A549 (cell line): Measurements from ENCODE around the gene CDYL2. TPM values are rescaled to one million over a fixed set of nuclear protein-coding genes. Genes with fewer than 3 reads are reported as not detected.

ENCODE experiments used
- ATAC-seq, 2 experiments: fragments of 200-7000 bp in 1 of 2; fragments of >200 bp in 1 of 2; cut with Nextera tagmentation in 1 of 2; cut with Tn5 transposase in 1 of 2; 3 replicates each; pipeline versions ENCODE4 v1.8.0 to v1.9.1; 2018 to 2020; ENCODE audit warnings: mild to moderate bottlenecking in 1 of 2, moderate library complexity in 1 of 2
- CTCF ChIA-PET: fragments of 300-600 bp; sonication (Branson Sonifier 250); formaldehyde crosslinking; extraction: SDS; loops from one replicate; lab custom pipeline; 2021; ENCODE audit warnings: antibody characterized with exemption, inconsistent platforms; lab: Yijun Ruan, JAX
- POLR2A ChIA-PET: fragments of 350-600 bp; formaldehyde crosslinking; extraction: SDS; loops from one replicate; lab custom pipeline; 2021; ENCODE audit warnings: antibody characterized with exemption, inconsistent platforms; lab: Yijun Ruan, JAX
- DNase-seq, 2 experiments: peaks; one replicate each; pipeline versions ENCODE4 v3.0.0 to v3.0.0-alpha.2; 2011 to 2016; ENCODE audit warnings: low read depth in 1 of 2, low spot score in 1 of 2
- FAIRE-seq: peaks from 2 replicates; lab custom pipeline; 2011; peaks lifted over from hg19 to GRCh38; lab: Jason Lieb, UNC
- H3K27ac ChIP-seq, 2 experiments: fragments of >200 bp; sonication (Bioruptor Twin); formaldehyde crosslinking; 3 replicates each; pipeline ENCODE4 v1.5.1; 2016 to 2017
- H3K4me1 ChIP-seq: fragments of >200 bp; sonication (Bioruptor Twin); formaldehyde crosslinking; 3 replicates; pipeline ENCODE4 v1.6.1; 2016
- H3K4me2 ChIP-seq: fragments of >200 bp; sonication (Bioruptor Twin); formaldehyde crosslinking; 3 replicates; pipeline ENCODE4 v1.6.1; 2016
- H3K4me3 ChIP-seq: fragments of >200 bp; sonication (Bioruptor Twin); formaldehyde crosslinking; 3 replicates; pipeline ENCODE4 v1.5.1; 2016
- H3K9me3 ChIP-seq: fragments of >200 bp; sonication (Bioruptor Twin); formaldehyde crosslinking; 3 replicates; pipeline ENCODE4 v1.6.1; 2016
- BHLHE40 ChIP-seq: IDR thresholded peaks from 2 replicates; pipeline ENCODE4 v1.6.1; 2012; ENCODE audit warnings: low read depth, low read length, inconsistent platforms
- CBX8 ChIP-seq: fragments of 200-600 bp; sonication (generic); IDR thresholded peaks from 2 replicates; pipeline ENCODE4 v1.6.1; 2016
- E2F6 ChIP-seq: IDR thresholded peaks from 2 replicates; pipeline ENCODE4 v1.6.1; 2012; ENCODE audit warnings: low read depth, borderline replicate concordance
- EHF ChIP-seq: fragments of 250-450 bp; sonication (Bioruptor Pico); IDR thresholded peaks from 2 replicates; pipeline ENCODE4 v1.5.0; 2020; ENCODE audit warnings: mild to moderate bottlenecking
- EP300 ChIP-seq, 2 experiments: fragments of >200 bp; sonication (Bioruptor Twin); formaldehyde crosslinking; IDR thresholded peaks; 2 replicates in 1 of 2; 3 replicates in 1 of 2; pipeline ENCODE4 v1.6.1; 2016 to 2017
- ESRRA ChIP-seq: fragments of 150-350 bp; IDR thresholded peaks from 2 replicates; pipeline ENCODE4 v1.6.1; 2014; ENCODE audit warnings: mild to moderate bottlenecking, low read length, borderline replicate concordance
- HEYL ChIP-seq: fragments of 250-450 bp; sonication (Bioruptor Pico); IDR thresholded peaks from 2 replicates; pipeline ENCODE4 v1.8.0; 2021; ENCODE audit warnings: mild to moderate bottlenecking, moderate library complexity
- HOXA7 ChIP-seq: fragments of 250-450 bp; sonication (Bioruptor Pico); IDR thresholded peaks from 2 replicates; pipeline ENCODE4 v1.5.0; 2020; ENCODE audit warnings: mild to moderate bottlenecking, moderate library complexity
- JUN ChIP-seq, 2 experiments: fragments of >200 bp; sonication (Bioruptor Twin); formaldehyde crosslinking; IDR thresholded peaks; 2 replicates in 1 of 2; 3 replicates in 1 of 2; pipeline ENCODE4 v1.6.1; 2016 to 2017
- JUNB ChIP-seq: fragments of >200 bp; sonication (Bioruptor Twin); formaldehyde crosslinking; IDR thresholded peaks from 2 replicates; pipeline ENCODE4 v1.6.1; 2016
- MAFK ChIP-seq: fragments of 450-650 bp; IDR thresholded peaks from 2 replicates; pipeline ENCODE4 v1.6.1; 2014; ENCODE audit not compliant: partially characterized antibody
- MAX ChIP-seq: IDR thresholded peaks from 2 replicates; pipeline ENCODE4 v1.6.1; 2012
- NFE2L2 ChIP-seq: fragments of 150-350 bp; conservative IDR thresholded peaks from 2 replicates; pipeline ENCODE4 v1.6.1; 2014; ENCODE audit warnings: low read length
- NPAS2 ChIP-seq: fragments of 250-450 bp; sonication (Bioruptor Pico); IDR thresholded peaks from 2 replicates; pipeline ENCODE4 v1.8.0; 2022; ENCODE audit warnings: mild to moderate bottlenecking, moderate library complexity, borderline replicate concordance
- NR3C1 ChIP-seq: fragments of >200 bp; sonication (Bioruptor Twin); formaldehyde crosslinking; IDR thresholded peaks from 3 replicates; pipeline ENCODE4 v1.6.1; 2017
- PHF8 ChIP-seq: fragments of 200-600 bp; sonication (generic); IDR thresholded peaks from 2 replicates; pipeline ENCODE4 v1.6.1; 2016; ENCODE audit warnings: low read depth, mild to moderate bottlenecking, antibody characterized with exemption, moderate library complexity, borderline replicate concordance
- POLR2A ChIP-seq: IDR thresholded peaks from 2 replicates; pipeline ENCODE4 v1.6.1; 2012; ENCODE audit warnings: mild to moderate bottlenecking, low read length
- POLR2AphosphoS2 ChIP-seq: conservative IDR thresholded peaks from 2 replicates; pipeline ENCODE4 v1.6.1; 2012; ENCODE audit warnings: low read length, improper control_type of control experiment, inconsistent platforms
- RAD21 ChIP-seq, 2 experiments: fragments of >200 bp in 1 of 2; sonication (Bioruptor Twin) in 1 of 2; formaldehyde crosslinking in 1 of 2; IDR thresholded peaks in 1 of 2; conservative IDR thresholded peaks in 1 of 2; 2 replicates in 1 of 2; 3 replicates in 1 of 2; pipeline ENCODE4 v1.6.1; 2012 to 2018; ENCODE audit warnings: inconsistent platforms in 1 of 2
- RARB ChIP-seq: fragments of 250-450 bp; sonication (Bioruptor Pico); IDR thresholded peaks from 2 replicates; pipeline ENCODE4 v1.8.0; 2021; ENCODE audit warnings: mild to moderate bottlenecking, moderate library complexity
- RFX5 ChIP-seq: fragments of 450-650 bp; IDR thresholded peaks from 2 replicates; pipeline ENCODE4 v1.7.1; 2014; ENCODE audit warnings: antibody characterized with exemption, mild to moderate bottlenecking, moderate library complexity
- TFCP2L1 ChIP-seq: fragments of 250-450 bp; sonication (Bioruptor Pico); IDR thresholded peaks from 2 replicates; pipeline ENCODE4 v1.5.0; 2021; ENCODE audit warnings: mild to moderate bottlenecking
- ZC3H11A ChIP-seq: fragments of 450-650 bp; IDR thresholded peaks from 2 replicates; pipeline ENCODE4 v1.6.1; 2014; ENCODE audit warnings: antibody characterized with exemption, mild to moderate bottlenecking
- ZSCAN20 ChIP-seq: fragments of 250-450 bp; sonication (Bioruptor Pico); IDR thresholded peaks from 2 replicates; pipeline ENCODE4 v1.8.0; 2022; ENCODE audit warnings: mild to moderate bottlenecking, moderate library complexity
- WGBS: methylation state at CpG from one replicate; pipeline ENCODE4 v1.1.6; 2017; ENCODE audit errors: missing lambda C conversion rate; 5-methylcytosine and 5-hydroxymethylcytosine counted together
- polyA plus RNA-seq, 4 experiments: library from polyadenylated mRNA; depleted of rRNA in 3 of 4; stranded (reverse); fragments of >200 nt; fragmentation: RNase III in 1 of 4; extraction: RNeasy Plus Mini Kit Qiagen cat#74134 plus additional on column Dnase treatment in 1 of 4; gene quantifications; 2 replicates in 3 of 4; 3 replicates in 1 of 4; pipeline ENCODE4 v1.2.3, GENCODE V29; 2011 to 2017
- TF ChIP-seq, protein P1 (sequence below): fragments of >200 bp; sonication (Bioruptor Twin); formaldehyde crosslinking; IDR thresholded peaks from 2 replicates; pipeline ENCODE4 v1.6.1; 2016
- TF ChIP-seq, protein P2 (sequence below): fragments of 250-450 bp; sonication (Bioruptor Pico); IDR thresholded peaks from 2 replicates; pipeline ENCODE4 v1.5.0; 2020; ENCODE audit warnings: low read depth, mild to moderate bottlenecking, moderate library complexity
- TF ChIP-seq, protein P3 (sequence below): fragments of >200 bp; sonication (Bioruptor Twin); formaldehyde crosslinking; IDR thresholded peaks from 3 replicates; pipeline ENCODE4 v1.5.1; 2016
- TF ChIP-seq, protein P4 (sequence below): fragments of 250-450 bp; sonication (Bioruptor Pico); IDR thresholded peaks from 2 replicates; pipeline ENCODE4 v1.5.0; 2021; ENCODE audit warnings: mild to moderate bottlenecking, moderate library complexity, borderline replicate concordance

The CDYL2 gene
- polyA plus RNA-seq, 2 of the 4 experiments (the other 2 are of a cell fraction): 0.05 to 0.10 TPM

DNA sequence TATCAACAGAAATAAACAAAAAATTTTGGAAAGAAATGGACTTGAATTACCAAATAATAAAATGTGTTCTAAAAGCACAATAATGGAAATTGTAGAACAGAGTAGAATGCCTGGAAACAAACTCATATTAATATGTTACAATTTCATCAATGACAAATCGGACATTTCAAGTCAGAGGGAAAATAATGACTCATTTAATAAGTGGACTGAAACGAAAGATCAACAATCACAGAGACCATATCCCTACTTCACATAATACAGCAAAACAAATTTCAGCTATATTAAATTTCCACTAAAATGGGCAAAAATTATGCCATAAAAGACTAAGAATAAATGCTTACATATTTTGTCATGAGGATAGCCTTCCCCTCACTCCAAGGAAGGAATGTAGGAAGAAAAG is 25.7 kb downstream of the CDYL2 start:
- no peaks in the 10 kb centered on the region for H3K4me1 ChIP-seq
- ATAC-seq: no peak
- ChIA-PET POLR2A (no interaction called here), CTCF (no interaction called here)
- H3K4me3 ChIP-seq: no peak overlapping the region
- 0% methylated on average over 2 of the region's 2 CpGs for WGBS
- no peaks in the 10 kb centered on the region for H3K9me3 ChIP-seq
- H3K4me2 ChIP-seq: no peak overlapping the region
- TF ChIP-seq POLR2A: no peak
- TF ChIP-seq EP300 (IDR thresholded peaks at IDR 0.05): no peak
- no peak for TF ChIP-seq E2F6
- no peak for TF ChIP-seq RARB (CRISPR knock-in tag)
- no peak for TF ChIP-seq NR3C1
- no peak for TF ChIP-seq BHLHE40
- DNase-seq: no peak
- H3K27ac ChIP-seq: no peak overlapping the region
- no peak for FAIRE-seq

- whole genome bisulfite sequencing: 45% methylated on average over 19 of the region's 19 CpGs
- ATAC-seq: no peak
- CTCF ChIA-PET: no interaction called here
- no peak for FAIRE-seq
- Histone ChIP-seq H3K9me3 (no peaks in the 10 kb centered on the region), H3K4me3 (no peak overlapping the region), H3K4me1 (no peaks in the 10 kb centered on the region), H3K27ac (no peak overlapping the region), H3K4me2 (no peak overlapping the region)
- TF ChIP-seq, protein P1, sequence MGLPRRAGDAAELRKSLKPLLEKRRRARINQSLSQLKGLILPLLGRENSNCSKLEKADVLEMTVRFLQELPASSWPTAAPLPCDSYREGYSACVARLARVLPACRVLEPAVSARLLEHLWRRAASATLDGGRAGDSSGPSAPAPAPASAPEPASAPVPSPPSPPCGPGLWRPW: no peak
- TF ChIP-seq POLR2A (no peak), NPAS2 (CRISPR knock-in tag) (no peak), ESRRA (no peak), HEYL (CRISPR knock-in tag) (no peak), JUNB (no peak), NFE2L2 (no peak), TFCP2L1 (CRISPR knock-in tag) (no peak), PHF8 (no peak), ZC3H11A (no peak)
- TF ChIP-seq, protein P2, sequence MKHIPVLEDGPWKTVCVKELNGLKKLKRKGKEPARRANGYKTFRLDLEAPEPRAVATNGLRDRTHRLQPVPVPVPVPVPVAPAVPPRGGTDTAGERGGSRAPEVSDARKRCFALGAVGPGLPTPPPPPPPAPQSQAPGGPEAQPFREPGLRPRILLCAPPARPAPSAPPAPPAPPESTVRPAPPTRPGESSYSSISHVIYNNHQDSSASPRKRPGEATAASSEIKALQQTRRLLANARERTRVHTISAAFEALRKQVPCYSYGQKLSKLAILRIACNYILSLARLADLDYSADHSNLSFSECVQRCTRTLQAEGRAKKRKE (CRISPR knock-in tag): no peak
- TF ChIP-seq, protein P3, sequence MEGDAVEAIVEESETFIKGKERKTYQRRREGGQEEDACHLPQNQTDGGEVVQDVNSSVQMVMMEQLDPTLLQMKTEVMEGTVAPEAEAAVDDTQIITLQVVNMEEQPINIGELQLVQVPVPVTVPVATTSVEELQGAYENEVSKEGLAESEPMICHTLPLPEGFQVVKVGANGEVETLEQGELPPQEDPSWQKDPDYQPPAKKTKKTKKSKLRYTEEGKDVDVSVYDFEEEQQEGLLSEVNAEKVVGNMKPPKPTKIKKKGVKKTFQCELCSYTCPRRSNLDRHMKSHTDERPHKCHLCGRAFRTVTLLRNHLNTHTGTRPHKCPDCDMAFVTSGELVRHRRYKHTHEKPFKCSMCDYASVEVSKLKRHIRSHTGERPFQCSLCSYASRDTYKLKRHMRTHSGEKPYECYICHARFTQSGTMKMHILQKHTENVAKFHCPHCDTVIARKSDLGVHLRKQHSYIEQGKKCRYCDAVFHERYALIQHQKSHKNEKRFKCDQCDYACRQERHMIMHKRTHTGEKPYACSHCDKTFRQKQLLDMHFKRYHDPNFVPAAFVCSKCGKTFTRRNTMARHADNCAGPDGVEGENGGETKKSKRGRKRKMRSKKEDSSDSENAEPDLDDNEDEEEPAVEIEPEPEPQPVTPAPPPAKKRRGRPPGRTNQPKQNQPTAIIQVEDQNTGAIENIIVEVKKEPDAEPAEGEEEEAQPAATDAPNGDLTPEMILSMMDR: no peak
- no peak for DNase-seq
- POLR2A ChIA-PET: no interaction called here
These were observed 27.5 kb downstream of the CDYL2 start for GRCh38 chr16:80776856-80777255.

DNA sequence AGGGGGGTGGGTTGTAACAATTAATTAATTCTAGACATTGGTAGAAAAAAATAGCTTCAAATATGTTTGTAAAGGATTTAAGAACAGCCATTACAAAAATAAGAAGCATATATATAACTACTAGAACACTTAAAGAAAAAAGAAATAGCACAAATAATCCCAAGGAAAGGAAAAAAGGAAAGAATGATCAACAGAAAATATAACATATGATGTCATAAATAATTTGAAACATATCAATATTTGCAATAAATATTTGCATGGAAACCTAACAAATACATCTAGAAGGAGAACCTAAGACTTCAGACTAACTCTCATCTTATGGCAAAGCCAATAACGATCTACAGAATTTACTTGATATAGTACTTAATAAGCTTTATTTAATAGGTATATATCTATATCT is 28.9 kb downstream of the CDYL2 start:
- FAIRE-seq (no peak), ATAC-seq (no peak), DNase-seq (no peak)
- Histone ChIP-seq H3K4me2 (no peak overlapping the region), H3K4me3 (no peak overlapping the region), H3K9me3 (no peaks in the 10 kb centered on the region), H3K27ac (no peak overlapping the region), H3K4me1 (no peaks in the 10 kb centered on the region)
- 28% methylated on average over 1 of the region's 1 CpG for WGBS
- ChIA-PET CTCF (no interaction called here), POLR2A (no interaction called here)
- no peak for TF ChIP-seq NR3C1

GRCh38 chr16:80766798-80767197 is 37.6 kb downstream of the CDYL2 start:
- CTCF ChIA-PET: no interaction called here
- TF ChIP-seq RAD21 (conservative IDR thresholded peaks at IDR 0.05 in 1 of 2, IDR thresholded peaks at IDR 0.05 in 1 of 2) (no peak), HOXA7 (no peak), CBX8 (no peak), EHF (CRISPR knock-in tag) (no peak), ZSCAN20 (CRISPR knock-in tag) (no peak), POLR2AphosphoS2 (no peak), JUN (IDR thresholded peaks at IDR 0.05) (no peak), E2F6 (no peak), JUNB (no peak), RFX5 (no peak), RARB (CRISPR knock-in tag) (no peak), TFCP2L1 (CRISPR knock-in tag) (no peak), MAFK (no peak), MAX (no peak)
- TF ChIP-seq, protein P4, sequence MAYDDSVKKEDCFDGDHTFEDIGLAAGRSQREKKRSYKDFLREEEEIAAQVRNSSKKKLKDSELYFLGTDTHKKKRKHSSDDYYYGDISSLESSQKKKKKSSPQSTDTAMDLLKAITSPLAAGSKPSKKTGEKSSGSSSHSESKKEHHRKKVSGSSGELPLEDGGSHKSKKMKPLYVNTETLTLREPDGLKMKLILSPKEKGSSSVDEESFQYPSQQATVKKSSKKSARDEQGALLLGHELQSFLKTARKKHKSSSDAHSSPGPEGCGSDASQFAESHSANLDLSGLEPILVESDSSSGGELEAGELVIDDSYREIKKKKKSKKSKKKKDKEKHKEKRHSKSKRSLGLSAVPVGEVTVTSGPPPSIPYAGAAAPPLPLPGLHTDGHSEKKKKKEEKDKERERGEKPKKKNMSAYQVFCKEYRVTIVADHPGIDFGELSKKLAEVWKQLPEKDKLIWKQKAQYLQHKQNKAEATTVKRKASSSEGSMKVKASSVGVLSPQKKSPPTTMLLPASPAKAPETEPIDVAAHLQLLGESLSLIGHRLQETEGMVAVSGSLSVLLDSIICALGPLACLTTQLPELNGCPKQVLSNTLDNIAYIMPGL (CRISPR knock-in tag): no peak

More at GRCh38 chr16:80766798-80767197, 37.6 kb downstream of the CDYL2 start:
- no peak overlapping the region for H3K4me3 ChIP-seq
- no peaks in the 10 kb centered on the region for H3K4me1 ChIP-seq
- no peaks in the 10 kb centered on the region for H3K9me3 ChIP-seq
- H3K4me2 ChIP-seq: no peak overlapping the region
- FAIRE-seq (no peak), DNase-seq (no peak), ATAC-seq (no peak)
- 12% methylated on average over 1 of the region's 1 CpG for WGBS
- POLR2A ChIA-PET: no interaction called here
- no peak overlapping the region for H3K27ac ChIP-seq
